HepG2 (cell line): Measurements from ENCODE around the gene HS6ST1. TPM values are rescaled to one million over a fixed set of nuclear protein-coding genes. Genes with fewer than 3 reads are reported as not detected.
A peak's percentile ranks its signal among the peaks of the same experiment; 100 is the strongest.

ENCODE experiments used
- ADNP ChIP-seq: sonication (generic); formaldehyde crosslinking; IDR thresholded peaks from 2 replicates; pipeline ENCODE4 v1.4.0; 2020; ENCODE audit warnings: missing genetic modification reagents
- ATF7-NPFF ChIP-seq: sonication (generic); formaldehyde crosslinking; IDR thresholded peaks from 2 replicates; pipeline ENCODE4 v1.8.1; 2023; ENCODE audit warnings: mild to moderate bottlenecking, low read depth, missing genetic modification reagents, moderate library complexity
- HNF1B ChIP-seq: sonication (generic); formaldehyde crosslinking; IDR thresholded peaks from 2 replicates; pipeline ENCODE4 v1.5.1; 2020; ENCODE audit warnings: mild to moderate bottlenecking, moderate library complexity, missing genetic modification reagents
- HNRNPL ChIP-seq: fragments of 200-400 bp; formaldehyde crosslinking; IDR thresholded peaks from 2 replicates; pipeline ENCODE4 v1.6.1; 2017; ENCODE audit warnings: mild to moderate bottlenecking, low read depth, low read length
- HOXA7 ChIP-seq: sonication (generic); formaldehyde crosslinking; IDR thresholded peaks from 2 replicates; pipeline ENCODE4 v1.8.1; 2022; ENCODE audit warnings: mild to moderate bottlenecking, missing genetic modification reagents, moderate library complexity
- ISX ChIP-seq: sonication (generic); formaldehyde crosslinking; conservative IDR thresholded peaks from 2 replicates; pipeline ENCODE4 v1.5.0; 2020; ENCODE audit warnings: missing genetic modification reagents
- KAT8 ChIP-seq: IDR thresholded peaks from 2 replicates; pipeline ENCODE4 v1.6.1; 2016; ENCODE audit warnings: missing genetic modification reagents, missing compliant biosample characterization
- KLF12 ChIP-seq: sonication (generic); formaldehyde crosslinking; IDR thresholded peaks from 2 replicates; pipeline ENCODE4 v1.4.0; 2020; ENCODE audit warnings: missing genetic modification reagents, borderline replicate concordance
- MAFF ChIP-seq: IDR thresholded peaks from 2 replicates; pipeline ENCODE4 v1.6.1; 2011; ENCODE audit warnings: low read depth, low read length, improper control_type of control experiment
- NFIB ChIP-seq: sonication (generic); formaldehyde crosslinking; IDR thresholded peaks from 2 replicates; pipeline ENCODE4 v1.9.0; 2021; ENCODE audit warnings: missing genetic modification reagents, mild to moderate bottlenecking, borderline replicate concordance
- NFRKB ChIP-seq: fragments of 450-650 bp; IDR thresholded peaks from 2 replicates; pipeline ENCODE4 v1.6.1; 2017
- NR1H2 ChIP-seq: sonication (generic); formaldehyde crosslinking; IDR thresholded peaks from 2 replicates; pipeline ENCODE4 v1.8.1; 2022; ENCODE audit warnings: low read depth, missing genetic modification reagents, borderline replicate concordance
- PAWR ChIP-seq: sonication (generic); formaldehyde crosslinking; IDR thresholded peaks from 2 replicates; pipeline ENCODE4 v1.4.0; 2020; ENCODE audit warnings: missing genetic modification reagents, mild to moderate bottlenecking, borderline replicate concordance
- PPARG ChIP-seq: conservative IDR thresholded peaks from 2 replicates; pipeline ENCODE4 v1.6.1; 2016; ENCODE audit warnings: missing biosample characterization, missing genetic modification reagents
- SNAPC2 ChIP-seq: sonication (generic); formaldehyde crosslinking; IDR thresholded peaks from 2 replicates; pipeline ENCODE4 v1.8.1; 2022; ENCODE audit warnings: mild to moderate bottlenecking, missing genetic modification reagents
- ZEB1 ChIP-seq: IDR thresholded peaks from 2 replicates; pipeline ENCODE4 v1.6.1; 2012; ENCODE audit warnings: mild to moderate bottlenecking, low read depth, inconsistent platforms; ENCODE audit not compliant: insufficient replicate concordance
- ZFP90 ChIP-seq: sonication (generic); formaldehyde crosslinking; IDR thresholded peaks from 2 replicates; pipeline ENCODE4 v1.8.0; 2022; ENCODE audit warnings: missing genetic modification reagents, mild to moderate bottlenecking, inconsistent platforms, borderline replicate concordance
- ZNF24 ChIP-seq: fragments of 450-650 bp; IDR thresholded peaks from 2 replicates; pipeline ENCODE4 v1.6.1; 2017; ENCODE audit warnings: antibody characterized with exemption, mild to moderate bottlenecking
- ZNF343 ChIP-seq: sonication (generic); formaldehyde crosslinking; IDR thresholded peaks from 2 replicates; pipeline ENCODE4 v1.4.0; 2020; ENCODE audit warnings: mild to moderate bottlenecking, missing genetic modification reagents
- ZNF350 ChIP-seq: sonication (generic); formaldehyde crosslinking; IDR thresholded peaks from 2 replicates; pipeline ENCODE4 v1.4.0; 2020; ENCODE audit warnings: mild to moderate bottlenecking, low read depth, missing genetic modification reagents, borderline replicate concordance
- ZNF513 ChIP-seq: sonication (generic); formaldehyde crosslinking; conservative IDR thresholded peaks from 2 replicates; pipeline ENCODE4 v1.5.0; 2020; ENCODE audit warnings: missing genetic modification reagents
- ZNF704 ChIP-seq: sonication (generic); formaldehyde crosslinking; IDR thresholded peaks from 2 replicates; pipeline ENCODE4 v1.8.1; 2023; ENCODE audit warnings: mild to moderate bottlenecking, inconsistent platforms, moderate library complexity, missing genetic modification reagents, borderline replicate concordance
- ZNF772 ChIP-seq: sonication (generic); formaldehyde crosslinking; IDR thresholded peaks from 2 replicates; pipeline ENCODE4 v1.5.0; 2020; ENCODE audit warnings: mild to moderate bottlenecking, missing genetic modification reagents
- ZNF776 ChIP-seq: sonication (generic); formaldehyde crosslinking; IDR thresholded peaks from 2 replicates; pipeline ENCODE4 v1.4.0; 2020; ENCODE audit warnings: mild to moderate bottlenecking, missing genetic modification reagents
- ZNF790 ChIP-seq: sonication (generic); formaldehyde crosslinking; IDR thresholded peaks from 2 replicates; pipeline ENCODE4 v1.8.0; 2022; ENCODE audit warnings: missing genetic modification reagents, mild to moderate bottlenecking, borderline replicate concordance
- ZNF83 ChIP-seq: sonication (generic); formaldehyde crosslinking; IDR thresholded peaks from 2 replicates; pipeline ENCODE4 v1.4.0; 2020; ENCODE audit warnings: missing genetic modification reagents, mild to moderate bottlenecking, borderline replicate concordance
- polyA plus RNA-seq, 8 experiments: library from polyadenylated mRNA; depleted of rRNA in 3 of 8; stranded (reverse) in 7 of 8; unstranded in 1 of 8; fragments of >200 nt; fragmentation: Illumina TruSeq in 4 of 8; extraction: Trizol in 4 of 8; gene quantifications; 2 replicates each; pipeline versions ENCODE4 v1.2.1 to v1.2.3, GENCODE V29; 2011 to 2016; ENCODE audit warnings: low read depth in 4 of 8, missing spikeins in 1 of 8, mixed read lengths in 1 of 8; ENCODE audit not compliant: insufficient read depth in 1 of 8
- total RNA-seq, 5 experiments: library from RNA; depleted of rRNA; stranded (reverse); fragments of >200 nt; fragmentation: Illumina TruSeq; extraction: Trizol; gene quantifications; 2 replicates each; pipeline ENCODE4 v1.2.3, GENCODE V29; 2016; ENCODE audit warnings: low read depth in 1 of 5

Gene HS6ST1
- total and polyA plus RNA-seq, 2 of the 13 experiments (the other 11 are each of a cell fraction or from before 2014, with no cell fraction given) = 34.5 to 84.6 TPM

- no peak for TF ChIP-seq ZNF350 (CRISPR knock-in tag)
- TF ChIP-seq ZNF704 = no peak
- no peak for TF ChIP-seq HOXA7 (CRISPR knock-in tag)
- no peak for TF ChIP-seq ZNF790 (CRISPR knock-in tag)
- TF ChIP-seq PAWR = no peak
- no peak for TF ChIP-seq ATF7-NPFF (CRISPR knock-in tag)
- no peak for TF ChIP-seq HNF1B (CRISPR knock-in tag)
- TF ChIP-seq NFIB (CRISPR knock-in tag) = 0 out of 2 replicates have a peak, but pooled peaks have one; percentile 48
- TF ChIP-seq ZEB1 = no peak
- 0 out of 2 replicates have a peak, but pooled peaks have one; percentile 5 for TF ChIP-seq ZNF772 (CRISPR knock-in tag)
- TF ChIP-seq ZNF83 (CRISPR knock-in tag) = no peak
- TF ChIP-seq ZFP90 (CRISPR knock-in tag) = no peak
- TF ChIP-seq PPARG (CRISPR knock-in tag) = no peak
- TF ChIP-seq ZNF343 (CRISPR knock-in tag) = 0 out of 2 replicates have a peak, but pooled peaks have one; percentile 4
- no peak for TF ChIP-seq ADNP (CRISPR knock-in tag)
- TF ChIP-seq ZNF513 (CRISPR knock-in tag) = no peak
- TF ChIP-seq ZNF24 = no peak
- TF ChIP-seq SNAPC2 (CRISPR knock-in tag) = no peak
- no peak for TF ChIP-seq ZNF776 (CRISPR knock-in tag)
- TF ChIP-seq NFRKB = no peak
- no peak for TF ChIP-seq MAFF
- TF ChIP-seq KLF12 (CRISPR knock-in tag) = no peak
- no peak for TF ChIP-seq KAT8 (CRISPR knock-in tag)
- TF ChIP-seq ISX = no peak
- 0 out of 2 replicates have a peak, but pooled peaks have one; percentile 38 for TF ChIP-seq HNRNPL
- TF ChIP-seq NR1H2 (CRISPR knock-in tag) = no peak
Measured at GRCh38 chr2:128269990-128270671, 48.5 kb downstream of the HS6ST1 start (continued).
